PC-3 (cell line): ENCODE data around the gene TRIM28.

Source experiments
- CTCF ChIP-seq: fragments of 300-600 bp; sonication (generic); conservative IDR thresholded peaks from 2 replicates; pipeline ENCODE4 v1.5.1; 2017; ENCODE audit warnings: antibody characterized with exemption, low read depth, mild to moderate bottlenecking, low read length
- EZH2 ChIP-seq: fragments of 300-600 bp; sonication (generic); IDR thresholded peaks from one replicate; pipeline ENCODE4 v1.6.1; 2017; ENCODE audit warnings: antibody characterized with exemption, mild to moderate bottlenecking, low read length; ENCODE audit not compliant: unreplicated experiment

DNA sequence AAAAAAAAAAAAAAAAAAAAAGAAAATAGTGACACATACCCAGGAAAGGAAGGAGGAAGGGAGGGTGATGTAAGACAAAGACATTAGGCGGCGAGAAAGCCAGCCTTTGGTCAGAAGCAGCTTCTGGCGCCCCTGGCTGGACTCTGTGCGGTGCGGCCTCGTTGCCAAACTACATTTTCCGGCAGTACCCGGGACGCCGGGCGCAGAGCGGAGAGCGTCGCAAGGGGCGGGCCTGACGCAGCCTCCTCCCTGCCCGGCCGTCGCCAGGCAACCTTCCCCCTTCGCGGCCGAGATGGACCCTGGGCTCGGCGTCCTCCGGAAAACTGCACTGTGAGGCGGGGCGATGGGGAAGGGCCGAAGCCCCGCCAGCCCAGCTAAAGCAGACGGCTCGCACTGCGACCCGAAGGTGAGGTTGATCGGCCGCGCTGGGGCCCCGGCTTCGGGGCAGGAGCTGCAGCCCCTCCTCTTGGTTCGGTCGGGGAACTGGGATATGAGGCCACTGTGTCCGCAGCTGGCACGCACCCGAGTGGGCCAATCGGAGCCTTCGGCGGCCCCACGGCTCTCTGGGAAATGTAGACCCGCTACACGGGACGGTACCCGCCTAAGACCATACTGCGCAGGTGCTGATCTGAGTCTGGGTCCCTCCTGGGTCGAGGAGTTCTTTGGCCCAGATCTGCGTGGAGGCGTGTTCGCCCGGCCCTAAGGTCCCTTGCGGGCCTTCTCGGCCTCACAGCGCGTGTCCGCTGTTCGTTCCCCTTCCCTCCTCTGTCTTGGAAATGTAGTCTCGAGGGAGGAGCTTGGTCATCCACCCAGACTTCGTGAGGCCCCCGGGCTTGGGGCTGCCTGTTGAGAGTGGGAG lies 31.5 kb downstream of the TRIM28 start:
- TF ChIP-seq CTCF (no peak), EZH2 (no peak)
